HuH-7 (cell line): Measurements from ENCODE around the gene MASP2.
A peak's percentile ranks its signal among the peaks of the same experiment; 100 is the strongest.
"Not testable (repeated sequence)": the region's sequence is repeated elsewhere in the genome, so short reads cannot be mapped to it uniquely, and the experiment has no call there.

Experiments
- DNase-seq: peaks from one replicate; pipeline ENCODE4 v3.0.0; 2011; ENCODE audit warnings: low spot score

MASP2 gene

GRCh38 chr1:11058595-11059154 is 11.6 kb upstream of the MASP2 start:
- DNase-seq: peak; percentile 30

GRCh38 chr1:11058026-11058425 is 11.0 kb upstream of the MASP2 start:
- DNase-seq: no peak

- no peak for DNase-seq
These were observed 10.4 kb upstream of the MASP2 start for GRCh38 chr1:11057477-11057876.

GRCh38 chr1:11056504-11056903 is 9.5 kb upstream of the MASP2 start:
- no peak for DNase-seq

GRCh38 chr1:11055676-11056075 is 8.6 kb upstream of the MASP2 start:
- no peak for DNase-seq

GRCh38 chr1:11054666-11055065 is 7.6 kb upstream of the MASP2 start:
- DNase-seq: no peak

- DNase-seq: no peak
These were observed 7.1 kb upstream of the MASP2 start for GRCh38 chr1:11054181-11054580.

- peak; percentile 46 for DNase-seq
These were observed 6.7 kb upstream of the MASP2 start for GRCh38 chr1:11053758-11054137.

- DNase-seq: no peak
These were observed 6.1 kb upstream of the MASP2 start for GRCh38 chr1:11052839-11053757.

- no peak for DNase-seq
These were observed 4.9 kb upstream of the MASP2 start for GRCh38 chr1:11051781-11052511.

GRCh38 chr1:11051121-11051520 is 4.1 kb upstream of the MASP2 start:
- DNase-seq: not testable (repeated sequence)

GRCh38 chr1:11046270-11046566 is 821 bp downstream of the MASP2 start:
- DNase-seq: no peak

GRCh38 chr1:11045428-11046269 is 1.4 kb downstream of the MASP2 start:
- DNase-seq: no peak

GRCh38 chr1:11044849-11045427 is 2.1 kb downstream of the MASP2 start:
- no peak for DNase-seq

- DNase-seq: no peak
These were observed 2.8 kb downstream of the MASP2 start for GRCh38 chr1:11044086-11044848.

- DNase-seq: no peak
These were observed 3.8 kb downstream of the MASP2 start for GRCh38 chr1:11042995-11043874.

GRCh38 chr1:11042065-11042464 is 5.0 kb downstream of the MASP2 start:
- no peak for DNase-seq

GRCh38 chr1:11041048-11041447 is 6.0 kb downstream of the MASP2 start:
- DNase-seq: no peak

- DNase-seq: not testable (repeated sequence)
These were observed 7.0 kb downstream of the MASP2 start for GRCh38 chr1:11040105-11040429.
